WTC11 (cell line): ENCODE measurements around the gene GOLGA5. TPM values are rescaled to one million over a fixed set of nuclear protein-coding genes. Genes with fewer than 3 reads are reported as not detected.

Experiments
- ATAC-seq: fragments of 200-7000 bp; cut with Tn5 transposase; 2 replicates; pipeline ENCODE4 v1.10.0; 2021; ENCODE audit warnings: mild to moderate bottlenecking, moderate library complexity
- CTCF ChIA-PET: fragments of 300-600 bp; sonication (Branson Sonifier 250); formaldehyde crosslinking; loops from one replicate; lab custom pipeline; 2021; ENCODE audit warnings: antibody characterized with exemption; lab: Charles Lee
- POLR2A ChIA-PET: fragments of 350-600 bp; sonication (Branson Sonifier 250); formaldehyde crosslinking; loops from one replicate; lab custom pipeline; 2021; ENCODE audit warnings: antibody characterized with exemption; lab: Charles Lee
- DNase-seq: peaks from one replicate; pipeline ENCODE4 v3.0.0; 2021; ENCODE audit warnings: low spot score
- H3K27ac Mint-ChIP-seq: 2 replicates; pipeline ENCODE4 v1.8.0; 2021; ENCODE audit warnings: mixed read lengths
- H3K27me3 Mint-ChIP-seq: 2 replicates; pipeline ENCODE4 v1.8.0; 2021; ENCODE audit warnings: low read depth, mild to moderate bottlenecking, moderate library complexity, mixed read lengths
- H3K36me3 Mint-ChIP-seq: 2 replicates; pipeline ENCODE4 v1.8.0; 2021; ENCODE audit warnings: mixed read lengths
- H3K4me1 Mint-ChIP-seq: 2 replicates; pipeline ENCODE4 v1.8.0; 2022; ENCODE audit warnings: mixed read lengths
- H3K4me3 Mint-ChIP-seq: 2 replicates; pipeline ENCODE4 v1.8.0; 2021; ENCODE audit warnings: mild to moderate bottlenecking, moderate library complexity, mixed read lengths
- H3K9me3 Mint-ChIP-seq: 2 replicates; pipeline ENCODE4 v1.8.0; 2021; ENCODE audit warnings: mixed read lengths
- CTCF ChIP-seq: fragments of 200-600 bp; IDR thresholded peaks from 2 replicates; pipeline ENCODE4 v1.8.0; 2022; ENCODE audit warnings: antibody characterized with exemption
- E2F1 ChIP-seq: sonication (generic); formaldehyde crosslinking; IDR thresholded peaks from 2 replicates; pipeline ENCODE4 v1.8.0; 2022; ENCODE audit warnings: mild to moderate bottlenecking, missing genetic modification reagents
- E2F4 ChIP-seq: sonication (generic); formaldehyde crosslinking; IDR thresholded peaks from 2 replicates; pipeline ENCODE4 v1.8.1; 2022; ENCODE audit warnings: low read depth, mild to moderate bottlenecking, moderate library complexity, missing genetic modification reagents, borderline replicate concordance
- ESRRA ChIP-seq: sonication (generic); formaldehyde crosslinking; IDR thresholded peaks from 2 replicates; pipeline ENCODE4 v1.8.1; 2022; ENCODE audit warnings: mild to moderate bottlenecking, missing genetic modification reagents, borderline replicate concordance
- JUN ChIP-seq: sonication (generic); formaldehyde crosslinking; IDR thresholded peaks from 2 replicates; pipeline ENCODE4 v1.8.0; 2023; ENCODE audit warnings: mild to moderate bottlenecking, missing genetic modification reagents
- KAT7 ChIP-seq: sonication (generic); formaldehyde crosslinking; IDR thresholded peaks from 2 replicates; pipeline ENCODE4 v1.8.1; 2023; ENCODE audit warnings: missing genetic modification reagents, mild to moderate bottlenecking, borderline replicate concordance
- MLX ChIP-seq: sonication (generic); formaldehyde crosslinking; IDR thresholded peaks from 2 replicates; pipeline ENCODE4 v1.8.1; 2023; ENCODE audit warnings: mild to moderate bottlenecking, missing genetic modification reagents, moderate library complexity
- NR3C1 ChIP-seq: sonication (generic); formaldehyde crosslinking; conservative IDR thresholded peaks from 2 replicates; pipeline ENCODE4 v1.8.1; 2023; ENCODE audit warnings: low read depth, mild to moderate bottlenecking, missing genetic modification reagents
- SMAD3 ChIP-seq: sonication (generic); formaldehyde crosslinking; IDR thresholded peaks from 2 replicates; pipeline ENCODE4 v1.8.0; 2022; ENCODE audit warnings: missing genetic modification reagents, mild to moderate bottlenecking, borderline replicate concordance
- TEAD1 ChIP-seq: sonication (generic); formaldehyde crosslinking; IDR thresholded peaks from 2 replicates; pipeline ENCODE4 v1.8.0; 2022; ENCODE audit warnings: mild to moderate bottlenecking, missing genetic modification reagents
- TEAD4 ChIP-seq: sonication (generic); formaldehyde crosslinking; IDR thresholded peaks from 2 replicates; pipeline ENCODE4 v1.8.0; 2022; ENCODE audit warnings: mild to moderate bottlenecking, missing genetic modification reagents
- USF1 ChIP-seq: sonication (generic); formaldehyde crosslinking; IDR thresholded peaks from 2 replicates; pipeline ENCODE4 v1.8.0; 2022; ENCODE audit warnings: mild to moderate bottlenecking, missing genetic modification reagents
- ZNF219 ChIP-seq: sonication (generic); formaldehyde crosslinking; IDR thresholded peaks from 2 replicates; pipeline ENCODE4 v1.8.0; 2023; ENCODE audit warnings: missing genetic modification reagents, mild to moderate bottlenecking, borderline replicate concordance
- ZNF232 ChIP-seq: sonication (generic); formaldehyde crosslinking; IDR thresholded peaks from 2 replicates; pipeline ENCODE4 v1.8.0; 2022; ENCODE audit warnings: mild to moderate bottlenecking, missing genetic modification reagents
- ZNF423 ChIP-seq: fragments of 250-450 bp; sonication (Bioruptor Pico); IDR thresholded peaks from 2 replicates; pipeline ENCODE4 v2.1.2; 2022; ENCODE audit warnings: mild to moderate bottlenecking, moderate library complexity
- ZNF425 ChIP-seq: fragments of 250-450 bp; sonication (Bioruptor Pico); conservative IDR thresholded peaks from 2 replicates; pipeline ENCODE4 v1.9.0; 2021; ENCODE audit warnings: mild to moderate bottlenecking
- total RNA-seq: library from RNA; stranded (reverse); gene quantifications from 3 replicates; pipeline ENCODE4 v1.2.3, GENCODE V29; 2021
- TF ChIP-seq, protein P1 (sequence below): fragments of 250-450 bp; sonication (Bioruptor Pico); IDR thresholded peaks from 2 replicates; pipeline ENCODE4 v2.1.2; 2022; ENCODE audit warnings: mild to moderate bottlenecking, moderate library complexity
- TF ChIP-seq, protein P2 (sequence below): fragments of 250-450 bp; sonication (Bioruptor Pico); IDR thresholded peaks from 2 replicates; pipeline ENCODE4 v1.9.0; 2021; ENCODE audit warnings: moderate library complexity, mild to moderate bottlenecking, inconsistent platforms, borderline replicate concordance
- TF ChIP-seq, protein P3 (sequence below): fragments of 250-450 bp; sonication (Bioruptor Pico); IDR thresholded peaks from 2 replicates; pipeline ENCODE4 v1.8.0; 2021; ENCODE audit warnings: mild to moderate bottlenecking
- TF ChIP-seq, protein P4 (sequence below): sonication (generic); formaldehyde crosslinking; conservative IDR thresholded peaks from 2 replicates; pipeline ENCODE4 v1.8.1; 2023; ENCODE audit warnings: mild to moderate bottlenecking, low read depth, missing genetic modification reagents, moderate library complexity

The GOLGA5 gene
- total RNA-seq, 1 experiment from 2014 or later, result 27.0 TPM

DNA sequence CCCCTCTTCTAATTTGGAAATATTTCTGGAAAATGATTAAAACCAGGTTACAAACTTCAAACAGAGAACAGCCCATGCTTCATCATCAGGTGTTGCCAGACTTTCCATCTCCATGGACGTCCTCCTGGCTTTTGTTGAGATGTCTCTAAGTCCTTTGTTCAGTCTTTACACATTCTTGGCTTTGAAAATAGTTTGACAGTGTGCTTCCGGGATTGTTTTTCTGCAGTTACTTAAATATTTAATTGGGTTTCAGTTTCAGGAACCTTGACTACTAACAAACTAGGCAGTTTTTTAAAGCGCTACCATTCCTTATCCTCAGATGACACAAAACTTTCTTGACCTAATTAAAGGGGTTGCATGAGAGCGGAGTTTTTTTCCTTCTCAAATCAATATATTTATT lies 47.8 kb downstream of the GOLGA5 start (continued):
- TF ChIP-seq TEAD1 (CRISPR knock-in tag), result no peak
- TF ChIP-seq ESRRA, result no peak
- TF ChIP-seq ZNF423, result no peak
- no peak for TF ChIP-seq ZNF232 (CRISPR knock-in tag)
- no peak for TF ChIP-seq E2F4 (CRISPR knock-in tag)
- TF ChIP-seq ZNF219 (CRISPR knock-in tag), result no peak
- TF ChIP-seq USF1 (CRISPR knock-in tag), result no peak

DNA sequence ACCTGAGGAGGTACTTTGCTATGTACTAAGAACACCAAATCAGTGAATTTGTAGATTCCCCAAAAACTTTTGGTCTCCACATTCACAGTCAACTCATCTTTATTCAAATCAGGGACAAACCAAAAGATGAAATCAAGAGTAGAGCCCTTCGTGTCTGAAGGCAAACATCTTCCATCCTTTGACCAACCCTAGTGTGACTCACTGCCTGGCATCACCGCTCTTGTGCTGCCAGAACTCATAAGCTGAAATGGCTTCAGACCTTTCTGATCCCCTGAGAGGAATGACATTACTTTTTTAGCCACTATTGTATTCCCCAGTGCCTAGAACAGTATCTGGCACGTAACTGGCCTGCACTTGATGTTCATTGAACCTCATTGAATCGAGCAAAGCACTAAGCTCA lies 50.1 kb downstream of the GOLGA5 start:
- Mint-ChIP-seq H3K27me3 (no peaks in the 10 kb centered on the region), H3K4me3 (no peak overlapping the region), H3K4me1 (no peaks in the 10 kb centered on the region), H3K9me3 (peaks cover 3% of the 10 kb centered on the region; the same call in 1 of the 2 replicates), H3K36me3 (peaks cover 5% of the 10 kb centered on the region), H3K27ac (no peak overlapping the region)
- ChIA-PET CTCF (no interaction called here), POLR2A (no interaction called here)
- DNase-seq (no peak), ATAC-seq (no peak)
- TF ChIP-seq SMAD3 (CRISPR knock-in tag), result no peak
- TF ChIP-seq CTCF, result no peak
- TF ChIP-seq, protein P1, sequence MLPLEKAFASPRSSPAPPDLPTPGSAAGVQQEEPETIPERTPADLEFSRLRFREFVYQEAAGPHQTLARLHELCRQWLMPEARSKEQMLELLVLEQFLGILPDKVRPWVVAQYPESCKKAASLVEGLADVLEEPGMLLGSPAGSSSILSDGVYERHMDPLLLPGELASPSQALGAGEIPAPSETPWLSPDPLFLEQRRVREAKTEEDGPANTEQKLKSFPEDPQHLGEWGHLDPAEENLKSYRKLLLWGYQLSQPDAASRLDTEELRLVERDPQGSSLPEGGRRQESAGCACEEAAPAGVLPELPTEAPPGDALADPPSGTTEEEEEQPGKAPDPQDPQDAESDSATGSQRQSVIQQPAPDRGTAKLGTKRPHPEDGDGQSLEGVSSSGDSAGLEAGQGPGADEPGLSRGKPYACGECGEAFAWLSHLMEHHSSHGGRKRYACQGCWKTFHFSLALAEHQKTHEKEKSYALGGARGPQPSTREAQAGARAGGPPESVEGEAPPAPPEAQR (CRISPR knock-in tag), result no peak
- no peak for TF ChIP-seq USF1 (CRISPR knock-in tag)
- no peak for TF ChIP-seq KAT7 (CRISPR knock-in tag)
- no peak for TF ChIP-seq TEAD4 (CRISPR knock-in tag)
- TF ChIP-seq E2F1 (CRISPR knock-in tag), result no peak
- TF ChIP-seq, protein P2, sequence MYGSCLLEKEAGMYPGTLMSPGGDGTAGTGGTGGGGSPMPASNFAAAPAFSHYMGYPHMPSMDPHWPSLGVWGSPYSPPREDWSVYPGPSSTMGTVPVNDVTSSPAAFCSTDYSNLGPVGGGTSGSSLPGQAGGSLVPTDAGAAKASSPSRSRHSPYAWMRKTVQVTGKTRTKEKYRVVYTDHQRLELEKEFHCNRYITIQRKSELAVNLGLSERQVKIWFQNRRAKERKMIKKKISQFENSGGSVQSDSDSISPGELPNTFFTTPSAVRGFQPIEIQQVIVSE, result no peak
- TF ChIP-seq MLX (CRISPR knock-in tag), result no peak
- TF ChIP-seq ZNF425 (CRISPR knock-in tag), result no peak
- TF ChIP-seq, protein P3, sequence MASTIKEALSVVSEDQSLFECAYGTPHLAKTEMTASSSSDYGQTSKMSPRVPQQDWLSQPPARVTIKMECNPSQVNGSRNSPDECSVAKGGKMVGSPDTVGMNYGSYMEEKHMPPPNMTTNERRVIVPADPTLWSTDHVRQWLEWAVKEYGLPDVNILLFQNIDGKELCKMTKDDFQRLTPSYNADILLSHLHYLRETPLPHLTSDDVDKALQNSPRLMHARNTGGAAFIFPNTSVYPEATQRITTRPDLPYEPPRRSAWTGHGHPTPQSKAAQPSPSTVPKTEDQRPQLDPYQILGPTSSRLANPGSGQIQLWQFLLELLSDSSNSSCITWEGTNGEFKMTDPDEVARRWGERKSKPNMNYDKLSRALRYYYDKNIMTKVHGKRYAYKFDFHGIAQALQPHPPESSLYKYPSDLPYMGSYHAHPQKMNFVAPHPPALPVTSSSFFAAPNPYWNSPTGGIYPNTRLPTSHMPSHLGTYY (CRISPR knock-in tag), result no peak
- TF ChIP-seq JUN (CRISPR knock-in tag), result no peak
- TF ChIP-seq NR3C1 (CRISPR knock-in tag), result no peak
- TF ChIP-seq, protein P4, sequence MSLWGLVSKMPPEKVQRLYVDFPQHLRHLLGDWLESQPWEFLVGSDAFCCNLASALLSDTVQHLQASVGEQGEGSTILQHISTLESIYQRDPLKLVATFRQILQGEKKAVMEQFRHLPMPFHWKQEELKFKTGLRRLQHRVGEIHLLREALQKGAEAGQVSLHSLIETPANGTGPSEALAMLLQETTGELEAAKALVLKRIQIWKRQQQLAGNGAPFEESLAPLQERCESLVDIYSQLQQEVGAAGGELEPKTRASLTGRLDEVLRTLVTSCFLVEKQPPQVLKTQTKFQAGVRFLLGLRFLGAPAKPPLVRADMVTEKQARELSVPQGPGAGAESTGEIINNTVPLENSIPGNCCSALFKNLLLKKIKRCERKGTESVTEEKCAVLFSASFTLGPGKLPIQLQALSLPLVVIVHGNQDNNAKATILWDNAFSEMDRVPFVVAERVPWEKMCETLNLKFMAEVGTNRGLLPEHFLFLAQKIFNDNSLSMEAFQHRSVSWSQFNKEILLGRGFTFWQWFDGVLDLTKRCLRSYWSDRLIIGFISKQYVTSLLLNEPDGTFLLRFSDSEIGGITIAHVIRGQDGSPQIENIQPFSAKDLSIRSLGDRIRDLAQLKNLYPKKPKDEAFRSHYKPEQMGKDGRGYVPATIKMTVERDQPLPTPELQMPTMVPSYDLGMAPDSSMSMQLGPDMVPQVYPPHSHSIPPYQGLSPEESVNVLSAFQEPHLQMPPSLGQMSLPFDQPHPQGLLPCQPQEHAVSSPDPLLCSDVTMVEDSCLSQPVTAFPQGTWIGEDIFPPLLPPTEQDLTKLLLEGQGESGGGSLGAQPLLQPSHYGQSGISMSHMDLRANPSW, result no peak
